Astrocyte of the hippocampus (primary cell): ENCODE measurements around the gene EGFLAM.
"Not testable (repeated sequence)": the region's sequence is repeated elsewhere in the genome, so short reads cannot be mapped to it uniquely, and the experiment has no call there.

Experiments used
- DNase-seq: peaks from one replicate; pipeline ENCODE4 v3.0.0; 2011; ENCODE audit warnings: low read depth, low spot score

The EGFLAM gene

GRCh38 chr5:38329132-38329715 is 70.9 kb downstream of the EGFLAM start:
- DNase-seq: peak; percentile 31

GRCh38 chr5:38330207-38330606 is 71.8 kb downstream of the EGFLAM start:
- DNase-seq: peak; percentile 48

- no peak for DNase-seq
Measured at GRCh38 chr5:38331831-38332230, 73.5 kb downstream of the EGFLAM start.

GRCh38 chr5:38333181-38333580 is 74.8 kb downstream of the EGFLAM start:
- DNase-seq: not testable (repeated sequence)

GRCh38 chr5:38338455-38338854 is 80.1 kb downstream of the EGFLAM start:
- DNase-seq: no peak

- no peak for DNase-seq
Measured at GRCh38 chr5:38339446-38339845, 81.1 kb downstream of the EGFLAM start.

- DNase-seq: no peak
Measured at GRCh38 chr5:38341056-38341455, 82.7 kb downstream of the EGFLAM start.

- DNase-seq: no peak
Measured at GRCh38 chr5:38341641-38342040, 83.3 kb downstream of the EGFLAM start.

GRCh38 chr5:38342261-38342660 is 83.9 kb downstream of the EGFLAM start:
- no peak for DNase-seq

- DNase-seq: no peak
Measured at GRCh38 chr5:38344891-38345290, 86.5 kb downstream of the EGFLAM start.

- DNase-seq: no peak
Measured at GRCh38 chr5:38346593-38346992, 88.2 kb downstream of the EGFLAM start.

GRCh38 chr5:38347040-38347763 is 88.8 kb downstream of the EGFLAM start:
- peak; percentile 11 for DNase-seq

- DNase-seq: peak; percentile 1
Measured at GRCh38 chr5:38347896-38348295, 89.5 kb downstream of the EGFLAM start.

GRCh38 chr5:38360323-38361061 is 102.1 kb downstream of the EGFLAM start:
- DNase-seq: no peak

GRCh38 chr5:38362713-38363112 is 104.4 kb downstream of the EGFLAM start:
- DNase-seq: no peak

- no peak for DNase-seq
Measured at GRCh38 chr5:38364825-38365224, 106.5 kb downstream of the EGFLAM start.

- no peak for DNase-seq
Measured at GRCh38 chr5:38367410-38367809, 109.1 kb downstream of the EGFLAM start.

GRCh38 chr5:38367966-38368365 is 109.6 kb downstream of the EGFLAM start:
- DNase-seq: no peak

GRCh38 chr5:38369692-38370091 is 111.3 kb downstream of the EGFLAM start:
- no peak for DNase-seq

GRCh38 chr5:38370358-38371100 is 112.2 kb downstream of the EGFLAM start:
- DNase-seq: no peak

- peak; percentile 34 for DNase-seq
Measured at GRCh38 chr5:38371596-38371995, 113.2 kb downstream of the EGFLAM start.

GRCh38 chr5:38373743-38374142 is 115.4 kb downstream of the EGFLAM start:
- DNase-seq: peak; percentile 76
